ENCODE measurements around the gene CILP.

- TF ChIP-seq BHLHE40 (IDR thresholded peaks at IDR 0.05; ENCODE audit: borderline replicate concordance) (no peak), SP1 (IDR thresholded peaks at IDR 0.05) (no peak)
Measured at GRCh38 chr15:65175511-65175910, 35.8 kb downstream of the CILP start.

All from HEK293T (cell line).